WTC11 (cell line): Measurements from ENCODE around the gene C4orf33. TPM values are rescaled to one million over a fixed set of nuclear protein-coding genes. Genes with fewer than 3 reads are reported as not detected.

Experiments
- ATAC-seq: fragments of 200-7000 bp; cut with Tn5 transposase; 2 replicates; pipeline ENCODE4 v1.10.0; 2021; ENCODE audit warnings: mild to moderate bottlenecking, moderate library complexity
- CTCF ChIA-PET: fragments of 300-600 bp; sonication (Branson Sonifier 250); formaldehyde crosslinking; loops from one replicate; lab custom pipeline; 2021; ENCODE audit warnings: antibody characterized with exemption; lab: Charles Lee
- POLR2A ChIA-PET: fragments of 350-600 bp; sonication (Branson Sonifier 250); formaldehyde crosslinking; loops from one replicate; lab custom pipeline; 2021; ENCODE audit warnings: antibody characterized with exemption; lab: Charles Lee
- DNase-seq: peaks from one replicate; pipeline ENCODE4 v3.0.0; 2021; ENCODE audit warnings: low spot score
- H3K27ac Mint-ChIP-seq: 2 replicates; pipeline ENCODE4 v1.8.0; 2021; ENCODE audit warnings: mixed read lengths
- H3K27me3 Mint-ChIP-seq: 2 replicates; pipeline ENCODE4 v1.8.0; 2021; ENCODE audit warnings: low read depth, mild to moderate bottlenecking, moderate library complexity, mixed read lengths
- H3K36me3 Mint-ChIP-seq: 2 replicates; pipeline ENCODE4 v1.8.0; 2021; ENCODE audit warnings: mixed read lengths
- H3K4me1 Mint-ChIP-seq: 2 replicates; pipeline ENCODE4 v1.8.0; 2022; ENCODE audit warnings: mixed read lengths
- H3K4me3 Mint-ChIP-seq: 2 replicates; pipeline ENCODE4 v1.8.0; 2021; ENCODE audit warnings: mild to moderate bottlenecking, moderate library complexity, mixed read lengths
- H3K9me3 Mint-ChIP-seq: 2 replicates; pipeline ENCODE4 v1.8.0; 2021; ENCODE audit warnings: mixed read lengths
- AR ChIP-seq: fragments of 250-450 bp; sonication (Bioruptor Pico); IDR thresholded peaks from 2 replicates; pipeline ENCODE4 v1.9.0; 2021; ENCODE audit warnings: mild to moderate bottlenecking
- ARID4B ChIP-seq: sonication (generic); formaldehyde crosslinking; IDR thresholded peaks from 2 replicates; pipeline ENCODE4 v1.8.0; 2023; ENCODE audit warnings: missing genetic modification reagents, mild to moderate bottlenecking, borderline replicate concordance
- ATF2 ChIP-seq: sonication (generic); formaldehyde crosslinking; IDR thresholded peaks from 2 replicates; pipeline ENCODE4 v1.8.1; 2022; ENCODE audit warnings: low read depth, missing genetic modification reagents, borderline replicate concordance
- ATF6 ChIP-seq: sonication (generic); formaldehyde crosslinking; IDR thresholded peaks from 2 replicates; pipeline ENCODE4 v1.8.1; 2023; ENCODE audit warnings: mild to moderate bottlenecking, missing genetic modification reagents
- CREM ChIP-seq: sonication (generic); formaldehyde crosslinking; IDR thresholded peaks from 2 replicates; pipeline ENCODE4 v1.8.1; 2022; ENCODE audit warnings: mild to moderate bottlenecking, missing genetic modification reagents, moderate library complexity
- ELF4 ChIP-seq: sonication (generic); formaldehyde crosslinking; IDR thresholded peaks from 2 replicates; pipeline ENCODE4 v1.8.1; 2022; ENCODE audit warnings: low read depth, mild to moderate bottlenecking, moderate library complexity, missing genetic modification reagents
- HMGXB4 ChIP-seq: sonication (generic); formaldehyde crosslinking; IDR thresholded peaks from 2 replicates; pipeline ENCODE4 v1.8.1; 2023; ENCODE audit warnings: mild to moderate bottlenecking, moderate library complexity, missing genetic modification reagents
- JAZF1 ChIP-seq: fragments of 250-450 bp; sonication (Bioruptor Pico); IDR thresholded peaks from 2 replicates; pipeline ENCODE4 v1.9.0; 2021; ENCODE audit warnings: moderate library complexity, mild to moderate bottlenecking, inconsistent platforms
- NR3C1 ChIP-seq: sonication (generic); formaldehyde crosslinking; conservative IDR thresholded peaks from 2 replicates; pipeline ENCODE4 v1.8.1; 2023; ENCODE audit warnings: low read depth, mild to moderate bottlenecking, missing genetic modification reagents
- SMAD4 ChIP-seq: sonication (generic); formaldehyde crosslinking; IDR thresholded peaks from 2 replicates; pipeline ENCODE4 v1.8.0; 2022; ENCODE audit warnings: mild to moderate bottlenecking, missing genetic modification reagents
- SP1 ChIP-seq: sonication (generic); formaldehyde crosslinking; conservative IDR thresholded peaks from 2 replicates; pipeline ENCODE4 v1.8.1; 2022; ENCODE audit warnings: missing genetic modification reagents
- TCF7 ChIP-seq: sonication (generic); formaldehyde crosslinking; IDR thresholded peaks from 2 replicates; pipeline ENCODE4 v1.8.0; 2022; ENCODE audit warnings: mild to moderate bottlenecking, low read depth, missing genetic modification reagents, moderate library complexity
- TEAD1 ChIP-seq: sonication (generic); formaldehyde crosslinking; IDR thresholded peaks from 2 replicates; pipeline ENCODE4 v1.8.0; 2022; ENCODE audit warnings: mild to moderate bottlenecking, missing genetic modification reagents
- USF2 ChIP-seq: sonication (generic); formaldehyde crosslinking; IDR thresholded peaks from 2 replicates; pipeline ENCODE4 v1.8.1; 2023; ENCODE audit warnings: mild to moderate bottlenecking, missing genetic modification reagents, moderate library complexity
- ZBTB21 ChIP-seq: sonication (generic); formaldehyde crosslinking; IDR thresholded peaks from 2 replicates; pipeline ENCODE4 v1.8.1; 2023; ENCODE audit warnings: mild to moderate bottlenecking, missing genetic modification reagents, borderline replicate concordance
- ZNF396 ChIP-seq: fragments of 250-450 bp; sonication (Bioruptor Pico); IDR thresholded peaks from 2 replicates; pipeline ENCODE4 v1.8.0; 2021; ENCODE audit warnings: mild to moderate bottlenecking, moderate library complexity, borderline replicate concordance
- ZNF425 ChIP-seq: fragments of 250-450 bp; sonication (Bioruptor Pico); conservative IDR thresholded peaks from 2 replicates; pipeline ENCODE4 v1.9.0; 2021; ENCODE audit warnings: mild to moderate bottlenecking
- total RNA-seq: library from RNA; stranded (reverse); gene quantifications from 3 replicates; pipeline ENCODE4 v1.2.3, GENCODE V29; 2021

Gene C4orf33
- total RNA-seq, 1 experiment from 2014 or later: 6.9 TPM

- TF ChIP-seq CREM (CRISPR knock-in tag) (no peak), SMAD4 (CRISPR knock-in tag) (no peak), SP1 (no peak)
Observed at GRCh38 chr4:129131343-129131742, 35.4 kb downstream of the C4orf33 start (continued).

GRCh38 chr4:129136433-129136832 lies 40.5 kb downstream of the C4orf33 start:
- Mint-ChIP-seq H3K4me3 (no peak overlapping the region), H3K27ac (no peak overlapping the region), H3K27me3 (no peaks in the 10 kb centered on the region), H3K36me3 (peaks cover 4% of the 10 kb centered on the region), H3K9me3 (peaks cover 8% of the 10 kb centered on the region), H3K4me1 (peaks cover 16% of the 10 kb centered on the region)
- TF ChIP-seq ELF4 (CRISPR knock-in tag) (no peak), JAZF1 (no peak), HMGXB4 (CRISPR knock-in tag) (no peak), TEAD1 (no peak), ZNF396 (no peak), ZNF425 (CRISPR knock-in tag) (no peak), TCF7 (CRISPR knock-in tag) (no peak), NR3C1 (CRISPR knock-in tag) (no peak), ATF2 (CRISPR knock-in tag) (no peak), ZBTB21 (CRISPR knock-in tag) (no peak), ATF6 (no peak), CREM (CRISPR knock-in tag) (no peak), ARID4B (CRISPR knock-in tag) (no peak), AR (CRISPR knock-in tag) (no peak), USF2 (CRISPR knock-in tag) (no peak)
- no peak for DNase-seq
- ATAC-seq: no peak
- ChIA-PET POLR2A (no interaction called here), CTCF (interaction anchor here (1.2 kb wide), 1 partner anchor 10 kb away, joined by 3 read pairs; no protein-coding TSS in a partner anchor)
